ENCODE measurements around the gene CDC42BPA.

The CDC42BPA gene

GRCh38 chr1:226981386-226981817 lies 336.9 kb downstream of the CDC42BPA start:
- no peak for ATAC-seq
- no peak for TF ChIP-seq PPARA (CRISPR knock-in tag; IDR thresholded peaks at IDR 0.05; ENCODE audit: borderline replicate concordance)
- TF ChIP-seq ESRRG (CRISPR knock-in tag; IDR thresholded peaks at IDR 0.05) = no peak
- no peak for TF ChIP-seq CSRNP3 (CRISPR knock-in tag; IDR thresholded peaks at IDR 0.05)
- no peak for TF ChIP-seq RARB (CRISPR knock-in tag; IDR thresholded peaks at IDR 0.05)

GRCh38 chr1:226980565-226981385 lies 337.5 kb downstream of the CDC42BPA start:
- ATAC-seq = no peak
- no peak for TF ChIP-seq ZNF70 (CRISPR knock-in tag; IDR thresholded peaks at IDR 0.05)

GRCh38 chr1:226980122-226980560 lies 338.2 kb downstream of the CDC42BPA start:
- ATAC-seq = no peak
- TF ChIP-seq CSRNP3 (CRISPR knock-in tag; IDR thresholded peaks at IDR 0.05) (no peak), ZFP3 (CRISPR knock-in tag; IDR thresholded peaks at IDR 0.05) (no peak), PATZ1 (CRISPR knock-in tag; IDR thresholded peaks at IDR 0.05; ENCODE audit: borderline replicate concordance) (no peak)

- no peak for ATAC-seq
- no peak for TF ChIP-seq RARB (CRISPR knock-in tag; IDR thresholded peaks at IDR 0.05)
- TF ChIP-seq ZFP30 (CRISPR knock-in tag; IDR thresholded peaks at IDR 0.05) = no peak
- TF ChIP-seq ZC3H10 (CRISPR knock-in tag; IDR thresholded peaks at IDR 0.05) = no peak
- TF ChIP-seq PATZ1 (CRISPR knock-in tag; IDR thresholded peaks at IDR 0.05; ENCODE audit: borderline replicate concordance) = no peak
- no peak for TF ChIP-seq ZNF565 (CRISPR knock-in tag; conservative IDR thresholded peaks at IDR 0.05; ENCODE audit: low read depth)
- no peak for TF ChIP-seq ZFP3 (CRISPR knock-in tag; IDR thresholded peaks at IDR 0.05)
- TF ChIP-seq POU6F1 (CRISPR knock-in tag; IDR thresholded peaks at IDR 0.05; ENCODE audit: borderline replicate concordance, low read depth) = no peak
- TF ChIP-seq OSR1 (CRISPR knock-in tag; IDR thresholded peaks at IDR 0.05) = no peak
- no peak for TF ChIP-seq TCF4 (CRISPR knock-in tag; IDR thresholded peaks at IDR 0.05; ENCODE audit: borderline replicate concordance)
- no peak for TF ChIP-seq ESRRG (CRISPR knock-in tag; IDR thresholded peaks at IDR 0.05)
- TF ChIP-seq CREB5 (CRISPR knock-in tag; IDR thresholded peaks at IDR 0.05; ENCODE audit: low read depth) = no peak
- no peak for TF ChIP-seq GLIS3 (CRISPR knock-in tag; IDR thresholded peaks at IDR 0.05)
- TF ChIP-seq ZNF70 (CRISPR knock-in tag; IDR thresholded peaks at IDR 0.05) = no peak
- no peak for TF ChIP-seq CSRNP3 (CRISPR knock-in tag; IDR thresholded peaks at IDR 0.05)
- no peak for TF ChIP-seq ARNTL (CRISPR knock-in tag; IDR thresholded peaks at IDR 0.05; ENCODE audit: borderline replicate concordance, low read depth)
- no peak for TF ChIP-seq ZNF8 (CRISPR knock-in tag; IDR thresholded peaks at IDR 0.05)
- TF ChIP-seq TOX (CRISPR knock-in tag; IDR thresholded peaks at IDR 0.05; ENCODE audit: borderline replicate concordance) = no peak
- TF ChIP-seq TSHZ2 (CRISPR knock-in tag; IDR thresholded peaks at IDR 0.05) = no peak
These were observed 338.7 kb downstream of the CDC42BPA start for GRCh38 chr1:226979517-226980121.
